WTC11 (cell line): ENCODE results near the gene ANO10.

Experiments
- CREM ChIP-seq: sonication (generic); formaldehyde crosslinking; IDR thresholded peaks from 2 replicates; pipeline ENCODE4 v1.8.1; 2022; ENCODE audit warnings: mild to moderate bottlenecking, missing genetic modification reagents, moderate library complexity
- JUN ChIP-seq: sonication (generic); formaldehyde crosslinking; IDR thresholded peaks from 2 replicates; pipeline ENCODE4 v1.8.0; 2023; ENCODE audit warnings: mild to moderate bottlenecking, missing genetic modification reagents
- ZNF219 ChIP-seq: sonication (generic); formaldehyde crosslinking; IDR thresholded peaks from 2 replicates; pipeline ENCODE4 v1.8.0; 2023; ENCODE audit warnings: missing genetic modification reagents, mild to moderate bottlenecking, borderline replicate concordance
- TF ChIP-seq, protein P1 (sequence below): fragments of 200-600 bp; IDR thresholded peaks from 2 replicates; pipeline ENCODE4 v1.8.0; 2022; ENCODE audit warnings: antibody characterized with exemption
- TF ChIP-seq, protein P2 (sequence below): sonication (generic); formaldehyde crosslinking; IDR thresholded peaks from 2 replicates; pipeline ENCODE4 v1.8.1; 2022; ENCODE audit warnings: missing genetic modification reagents, borderline replicate concordance

DNA sequence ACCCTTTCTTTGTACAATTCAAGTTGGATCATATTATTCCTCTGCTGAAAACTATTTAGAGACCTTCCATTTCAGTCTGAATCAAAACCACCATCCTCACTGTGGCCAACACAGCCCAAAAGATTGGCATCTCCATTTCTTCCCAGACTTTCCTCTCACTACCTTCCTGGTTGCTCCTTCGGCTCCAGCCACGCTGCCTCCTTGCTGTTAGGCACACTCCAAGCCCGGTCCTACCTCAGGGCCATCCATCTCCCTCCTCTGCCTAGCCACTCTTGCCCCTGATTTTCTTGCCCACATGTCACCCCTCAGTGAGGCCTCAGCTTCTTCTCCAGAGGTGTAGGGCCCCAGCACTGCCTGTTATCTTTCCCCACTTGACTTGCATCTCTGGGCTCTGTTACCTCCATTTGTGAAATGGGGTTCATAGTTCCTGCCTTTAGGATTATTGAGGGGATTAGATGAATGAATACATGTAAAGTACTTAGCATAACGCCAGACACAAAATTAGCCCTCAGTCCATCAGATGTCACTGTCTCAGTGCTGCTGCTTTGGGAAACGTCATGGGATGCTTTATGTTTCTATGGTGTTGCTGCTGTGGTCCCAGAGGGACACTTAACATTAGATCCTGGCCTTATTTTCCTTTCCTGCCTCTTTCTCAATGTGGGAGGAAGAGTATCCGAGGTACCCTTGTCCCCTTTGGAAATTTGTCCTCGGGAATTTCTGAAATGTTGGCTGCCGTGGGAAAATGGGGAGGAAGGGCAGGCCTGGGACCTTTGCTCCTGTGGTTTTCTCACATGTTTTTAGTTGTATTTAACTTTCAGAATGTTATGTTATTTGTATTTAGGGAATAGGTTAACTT, 304.1 kb downstream of the ANO10 start:
- TF ChIP-seq, protein P1, sequence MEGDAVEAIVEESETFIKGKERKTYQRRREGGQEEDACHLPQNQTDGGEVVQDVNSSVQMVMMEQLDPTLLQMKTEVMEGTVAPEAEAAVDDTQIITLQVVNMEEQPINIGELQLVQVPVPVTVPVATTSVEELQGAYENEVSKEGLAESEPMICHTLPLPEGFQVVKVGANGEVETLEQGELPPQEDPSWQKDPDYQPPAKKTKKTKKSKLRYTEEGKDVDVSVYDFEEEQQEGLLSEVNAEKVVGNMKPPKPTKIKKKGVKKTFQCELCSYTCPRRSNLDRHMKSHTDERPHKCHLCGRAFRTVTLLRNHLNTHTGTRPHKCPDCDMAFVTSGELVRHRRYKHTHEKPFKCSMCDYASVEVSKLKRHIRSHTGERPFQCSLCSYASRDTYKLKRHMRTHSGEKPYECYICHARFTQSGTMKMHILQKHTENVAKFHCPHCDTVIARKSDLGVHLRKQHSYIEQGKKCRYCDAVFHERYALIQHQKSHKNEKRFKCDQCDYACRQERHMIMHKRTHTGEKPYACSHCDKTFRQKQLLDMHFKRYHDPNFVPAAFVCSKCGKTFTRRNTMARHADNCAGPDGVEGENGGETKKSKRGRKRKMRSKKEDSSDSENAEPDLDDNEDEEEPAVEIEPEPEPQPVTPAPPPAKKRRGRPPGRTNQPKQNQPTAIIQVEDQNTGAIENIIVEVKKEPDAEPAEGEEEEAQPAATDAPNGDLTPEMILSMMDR, result no peak
- TF ChIP-seq, protein P2, sequence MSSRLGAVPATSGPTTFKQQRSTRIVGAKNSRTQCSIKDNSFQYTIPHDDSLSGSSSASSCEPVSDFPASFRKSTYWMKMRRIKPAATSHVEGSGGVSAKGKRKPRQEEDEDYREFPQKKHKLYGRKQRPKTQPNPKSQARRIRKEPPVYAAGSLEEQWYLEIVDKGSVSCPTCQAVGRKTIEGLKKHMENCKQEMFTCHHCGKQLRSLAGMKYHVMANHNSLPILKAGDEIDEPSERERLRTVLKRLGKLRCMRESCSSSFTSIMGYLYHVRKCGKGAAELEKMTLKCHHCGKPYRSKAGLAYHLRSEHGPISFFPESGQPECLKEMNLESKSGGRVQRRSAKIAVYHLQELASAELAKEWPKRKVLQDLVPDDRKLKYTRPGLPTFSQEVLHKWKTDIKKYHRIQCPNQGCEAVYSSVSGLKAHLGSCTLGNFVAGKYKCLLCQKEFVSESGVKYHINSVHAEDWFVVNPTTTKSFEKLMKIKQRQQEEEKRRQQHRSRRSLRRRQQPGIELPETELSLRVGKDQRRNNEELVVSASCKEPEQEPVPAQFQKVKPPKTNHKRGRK, result no peak
- TF ChIP-seq CREM (CRISPR knock-in tag) (no peak), ZNF219 (CRISPR knock-in tag) (no peak), JUN (no peak)
